ENCODE data around the gene PTOV1.

PTOV1 gene

DNA sequence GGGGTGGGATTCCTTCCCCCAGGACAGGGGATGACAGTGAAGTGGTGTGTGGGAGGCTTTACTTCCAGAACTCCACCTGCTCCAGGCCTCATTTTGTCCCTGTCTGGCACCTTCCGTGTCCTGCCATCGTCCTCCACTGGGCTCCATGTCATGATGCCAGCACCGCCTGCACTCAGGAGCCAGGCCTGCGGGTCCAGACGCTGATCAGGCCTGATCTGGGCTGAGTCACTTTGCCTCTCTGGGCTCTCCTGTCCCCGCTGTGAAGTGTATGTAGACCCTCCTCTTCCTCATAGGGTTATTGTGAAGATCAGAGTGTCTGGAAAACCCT lies 47.5 kb upstream of the PTOV1 start:
- H3K9ac ChIP-seq, result no peak overlapping the region
- no peaks in the 10 kb centered on the region for H3K79me2 ChIP-seq (ENCODE audit: insufficient read depth, low read depth)
- no peak overlapping the region for H2AFZ ChIP-seq (ENCODE audit: low read depth)
- no peaks in the 10 kb centered on the region for H3K4me1 ChIP-seq (ENCODE audit: low read depth, poor library complexity, severe bottlenecking)
- no peaks in the 10 kb centered on the region for H4K20me1 ChIP-seq (ENCODE audit: insufficient read depth)
- H3K4me2 ChIP-seq, result no peak overlapping the region
- no peak overlapping the region for H3K27ac ChIP-seq
- TF ChIP-seq, protein P1, sequence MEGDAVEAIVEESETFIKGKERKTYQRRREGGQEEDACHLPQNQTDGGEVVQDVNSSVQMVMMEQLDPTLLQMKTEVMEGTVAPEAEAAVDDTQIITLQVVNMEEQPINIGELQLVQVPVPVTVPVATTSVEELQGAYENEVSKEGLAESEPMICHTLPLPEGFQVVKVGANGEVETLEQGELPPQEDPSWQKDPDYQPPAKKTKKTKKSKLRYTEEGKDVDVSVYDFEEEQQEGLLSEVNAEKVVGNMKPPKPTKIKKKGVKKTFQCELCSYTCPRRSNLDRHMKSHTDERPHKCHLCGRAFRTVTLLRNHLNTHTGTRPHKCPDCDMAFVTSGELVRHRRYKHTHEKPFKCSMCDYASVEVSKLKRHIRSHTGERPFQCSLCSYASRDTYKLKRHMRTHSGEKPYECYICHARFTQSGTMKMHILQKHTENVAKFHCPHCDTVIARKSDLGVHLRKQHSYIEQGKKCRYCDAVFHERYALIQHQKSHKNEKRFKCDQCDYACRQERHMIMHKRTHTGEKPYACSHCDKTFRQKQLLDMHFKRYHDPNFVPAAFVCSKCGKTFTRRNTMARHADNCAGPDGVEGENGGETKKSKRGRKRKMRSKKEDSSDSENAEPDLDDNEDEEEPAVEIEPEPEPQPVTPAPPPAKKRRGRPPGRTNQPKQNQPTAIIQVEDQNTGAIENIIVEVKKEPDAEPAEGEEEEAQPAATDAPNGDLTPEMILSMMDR (conservative IDR thresholded peaks at IDR 0.05; ENCODE audit: low read depth, low read length), result no peak
- no peaks in the 10 kb centered on the region for H3K36me3 ChIP-seq (ENCODE audit: insufficient read depth)
- H3K4me3 ChIP-seq (IDR thresholded peaks at IDR 0.05; ENCODE audit: insufficient read depth, low read depth, low read length), result no peak overlapping the region
- H3K27me3 ChIP-seq (ENCODE audit: insufficient read depth, low read depth), result no peaks in the 10 kb centered on the region

GRCh38 chr19:49805822-49806619 lies 44.9 kb upstream of the PTOV1 start:
- Histone ChIP-seq H3K27me3 (ENCODE audit: insufficient read depth, low read depth) (no peaks in the 10 kb centered on the region), H3K27ac (no peak overlapping the region), H3K4me3 (IDR thresholded peaks at IDR 0.05; ENCODE audit: insufficient read depth, low read depth, low read length) (no peak overlapping the region), H3K9ac (no peak overlapping the region), H3K79me2 (ENCODE audit: insufficient read depth, low read depth) (no peaks in the 10 kb centered on the region), H2AFZ (ENCODE audit: low read depth) (no peak overlapping the region), H3K4me1 (ENCODE audit: low read depth, poor library complexity, severe bottlenecking) (peaks cover 16% of the 10 kb centered on the region), H4K20me1 (ENCODE audit: insufficient read depth) (no peaks in the 10 kb centered on the region), H3K4me2 (no peak overlapping the region), H3K36me3 (ENCODE audit: insufficient read depth) (no peaks in the 10 kb centered on the region)
- TF ChIP-seq, protein P1 (conservative IDR thresholded peaks at IDR 0.05; ENCODE audit: low read depth, low read length), result no peak

- TF ChIP-seq, protein P1 (conservative IDR thresholded peaks at IDR 0.05; ENCODE audit: low read depth, low read length), result no peak
- Histone ChIP-seq H3K4me1 (ENCODE audit: low read depth, poor library complexity, severe bottlenecking) (peaks cover 21% of the 10 kb centered on the region), H3K4me2 (no peak overlapping the region), H3K4me3 (IDR thresholded peaks at IDR 0.05; ENCODE audit: insufficient read depth, low read depth, low read length) (no peak overlapping the region), H3K9ac (no peak overlapping the region), H3K27me3 (ENCODE audit: insufficient read depth, low read depth) (no peaks in the 10 kb centered on the region), H4K20me1 (ENCODE audit: insufficient read depth) (no peaks in the 10 kb centered on the region), H3K36me3 (ENCODE audit: insufficient read depth) (no peaks in the 10 kb centered on the region), H2AFZ (ENCODE audit: low read depth) (no peak overlapping the region), H3K79me2 (ENCODE audit: insufficient read depth, low read depth) (no peaks in the 10 kb centered on the region), H3K27ac (no peak overlapping the region)
Observed at GRCh38 chr19:49806620-49806959, 44.4 kb upstream of the PTOV1 start.

DNA sequence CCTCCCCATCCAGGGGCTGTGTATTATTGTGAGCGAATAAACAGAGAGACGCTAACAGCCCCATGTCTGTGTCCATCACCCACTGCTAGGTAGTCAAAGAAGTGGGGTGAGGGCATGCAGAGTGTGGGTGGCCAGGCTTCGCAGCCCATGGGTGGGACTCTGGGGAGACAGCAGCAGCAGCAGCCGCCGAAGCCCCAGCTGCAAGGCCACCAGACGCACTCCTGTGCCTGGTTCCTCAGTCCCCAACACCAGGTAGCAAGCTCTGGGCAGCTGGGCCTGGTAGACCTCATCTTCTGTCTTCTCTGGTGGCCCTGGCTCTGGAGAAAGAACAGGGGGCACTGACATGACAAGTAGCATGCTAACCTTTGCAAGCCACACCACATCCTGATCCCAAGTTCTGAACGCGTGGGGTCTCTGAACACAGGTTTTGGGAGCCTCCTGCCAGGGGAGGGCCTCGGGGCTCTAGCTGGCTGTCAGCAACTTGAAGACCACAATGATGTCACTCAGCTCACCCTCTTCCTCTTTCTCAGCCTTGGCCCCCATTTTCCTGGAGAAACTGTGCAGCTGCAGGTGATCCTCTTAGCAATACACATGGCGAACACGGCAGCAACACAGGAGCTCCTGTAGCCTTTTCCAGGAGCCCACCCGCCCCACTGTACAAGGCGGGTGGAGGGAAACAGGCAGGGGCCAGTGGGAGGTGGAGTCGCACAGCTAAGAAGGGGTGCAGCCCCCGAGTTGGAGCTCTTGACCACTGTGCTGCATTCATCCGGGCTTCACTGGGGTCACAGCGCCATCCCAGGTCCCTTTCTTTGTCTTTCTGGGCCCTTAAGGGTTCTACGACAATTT lies 43.7 kb upstream of the PTOV1 start:
- peaks cover 21% of the 10 kb centered on the region for H3K4me1 ChIP-seq (ENCODE audit: low read depth, poor library complexity, severe bottlenecking)
- H3K4me2 ChIP-seq, result no peak overlapping the region
- H3K9ac ChIP-seq, result no peak overlapping the region
- H3K27me3 ChIP-seq (ENCODE audit: insufficient read depth, low read depth), result no peaks in the 10 kb centered on the region
- H3K36me3 ChIP-seq (ENCODE audit: insufficient read depth), result no peaks in the 10 kb centered on the region
- H3K79me2 ChIP-seq (ENCODE audit: insufficient read depth, low read depth), result no peaks in the 10 kb centered on the region
- TF ChIP-seq, protein P1 (conservative IDR thresholded peaks at IDR 0.05; ENCODE audit: low read depth, low read length), result no peak
- H3K27ac ChIP-seq, result no peak overlapping the region
- no peak overlapping the region for H2AFZ ChIP-seq (ENCODE audit: low read depth)
- H4K20me1 ChIP-seq (ENCODE audit: insufficient read depth), result no peaks in the 10 kb centered on the region
- H3K4me3 ChIP-seq (IDR thresholded peaks at IDR 0.05; ENCODE audit: insufficient read depth, low read depth, low read length), result no peak overlapping the region
